Hepatic stellate cell (primary cell): ENCODE measurements around the gene WDR91.
A peak's percentile ranks its signal among the peaks of the same experiment; 100 is the strongest.
"Not testable (repeated sequence)": the region's sequence is repeated elsewhere in the genome, so short reads cannot be mapped to it uniquely, and the experiment has no call there.

ENCODE experiments used
- DNase-seq: peaks from one replicate; pipeline ENCODE4 v3.0.0; 2011; ENCODE audit warnings: low spot score

Gene WDR91

GRCh38 chr7:135179321-135179925 is 31.9 kb downstream of the WDR91 start:
- DNase-seq = no peak

DNA sequence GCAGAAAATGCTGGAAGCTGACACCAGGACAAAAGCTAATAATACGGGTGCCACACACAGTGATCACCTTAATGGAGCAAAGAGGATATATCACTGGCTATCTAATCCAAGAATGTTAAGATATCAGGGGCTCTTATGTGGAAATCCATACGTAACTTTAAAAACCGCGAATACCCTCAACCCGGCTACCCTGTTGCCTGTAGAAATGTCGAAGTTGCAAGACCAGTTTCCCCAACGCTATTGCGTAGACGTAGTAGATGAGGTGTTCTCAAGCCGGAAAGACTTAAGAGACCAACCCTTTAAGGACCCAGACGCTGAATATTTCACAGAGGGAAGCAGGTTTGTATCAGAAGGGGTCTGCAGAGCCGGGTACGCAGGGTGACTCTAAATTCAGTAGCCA is 33.0 kb downstream of the WDR91 start:
- DNase-seq = no peak

DNA sequence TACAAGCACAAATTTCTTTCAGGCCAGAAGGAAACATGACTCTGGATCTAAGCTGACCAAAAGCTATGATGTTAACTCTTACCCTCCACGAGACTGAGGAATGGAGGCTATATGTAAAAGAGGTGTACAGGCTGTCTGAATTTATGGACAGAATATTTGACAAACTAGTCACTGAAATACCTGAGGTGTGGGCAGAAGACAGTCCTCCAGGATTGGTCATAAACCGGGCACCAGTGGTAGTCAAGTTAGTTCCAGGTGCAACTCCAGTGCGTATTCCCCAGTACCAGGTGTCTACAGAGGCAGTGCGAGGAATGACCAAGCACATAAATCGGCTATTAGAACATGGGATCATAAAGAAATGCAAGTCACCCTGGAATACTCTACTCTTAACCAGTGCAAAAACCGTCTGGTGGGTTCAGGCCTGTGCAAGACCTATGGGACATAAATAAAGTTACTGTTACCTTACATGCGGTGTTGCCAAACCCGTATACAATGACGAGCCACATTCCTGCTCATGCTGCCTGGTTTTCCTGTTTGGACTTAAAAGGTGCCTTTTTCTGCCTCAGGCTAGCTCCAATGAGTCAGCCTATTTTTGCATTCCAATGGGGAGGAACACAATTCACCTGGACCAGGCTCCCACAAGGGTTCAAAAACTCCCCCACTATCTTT is 34.2 kb downstream of the WDR91 start:
- DNase-seq = no peak

GRCh38 chr7:135175931-135176330 is 35.4 kb downstream of the WDR91 start:
- no peak for DNase-seq

GRCh38 chr7:135174941-135175340 is 36.4 kb downstream of the WDR91 start:
- DNase-seq = no peak

DNA sequence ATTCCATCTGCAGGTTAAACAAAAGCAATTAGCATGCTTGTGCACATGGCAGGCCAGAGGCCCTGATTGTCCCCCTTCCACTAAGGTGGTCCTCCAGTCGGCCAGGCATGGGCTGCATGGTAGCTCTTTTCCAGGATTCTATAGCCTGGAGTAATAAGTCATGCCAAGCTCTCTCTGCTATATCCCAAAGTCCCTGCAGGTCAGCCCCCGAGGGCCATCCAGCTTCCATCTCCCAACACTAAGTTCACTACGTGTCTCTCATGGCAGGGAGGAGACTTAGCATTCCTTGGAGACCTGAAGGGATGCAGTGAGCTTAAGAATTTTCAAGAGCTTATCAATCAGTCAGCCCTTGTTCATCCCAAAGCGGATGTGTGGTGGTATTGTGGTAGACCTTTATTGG is 37.4 kb downstream of the WDR91 start:
- not testable (repeated sequence) for DNase-seq

DNA sequence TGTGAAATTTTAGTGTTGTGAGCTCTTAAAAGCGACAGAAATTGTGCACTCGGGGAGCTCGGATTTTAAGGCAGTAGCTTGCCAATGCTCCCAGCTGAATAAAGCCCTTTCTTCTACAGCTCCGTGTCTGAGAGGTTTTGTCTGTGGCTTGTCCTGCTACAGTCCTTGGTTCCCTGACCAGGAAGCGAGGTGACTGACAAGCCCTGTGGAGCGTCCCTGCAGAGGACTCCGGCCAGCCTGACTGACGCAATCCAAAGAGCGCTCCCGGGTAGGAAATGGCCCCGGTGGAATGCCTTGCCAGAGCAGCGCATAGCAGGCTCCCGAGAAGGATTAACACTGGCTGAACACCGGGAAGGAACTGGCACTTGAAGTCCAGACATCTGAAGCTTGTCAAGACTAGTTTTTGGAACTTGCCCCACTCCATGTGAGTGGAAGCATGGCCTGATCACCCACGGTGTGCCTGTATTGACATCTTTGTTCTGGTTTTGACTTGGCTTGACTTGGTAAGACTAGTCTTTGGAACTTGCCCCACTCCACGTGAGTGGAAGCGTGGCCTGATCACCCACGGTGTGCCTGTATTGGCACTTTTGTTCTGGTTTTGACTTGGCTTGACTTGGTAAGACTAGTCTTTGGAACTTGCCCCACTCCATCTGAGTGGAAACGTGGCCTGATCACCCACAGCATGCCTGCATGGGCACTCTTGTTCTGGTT is 39.6 kb downstream of the WDR91 start:
- not testable (repeated sequence) for DNase-seq

DNA sequence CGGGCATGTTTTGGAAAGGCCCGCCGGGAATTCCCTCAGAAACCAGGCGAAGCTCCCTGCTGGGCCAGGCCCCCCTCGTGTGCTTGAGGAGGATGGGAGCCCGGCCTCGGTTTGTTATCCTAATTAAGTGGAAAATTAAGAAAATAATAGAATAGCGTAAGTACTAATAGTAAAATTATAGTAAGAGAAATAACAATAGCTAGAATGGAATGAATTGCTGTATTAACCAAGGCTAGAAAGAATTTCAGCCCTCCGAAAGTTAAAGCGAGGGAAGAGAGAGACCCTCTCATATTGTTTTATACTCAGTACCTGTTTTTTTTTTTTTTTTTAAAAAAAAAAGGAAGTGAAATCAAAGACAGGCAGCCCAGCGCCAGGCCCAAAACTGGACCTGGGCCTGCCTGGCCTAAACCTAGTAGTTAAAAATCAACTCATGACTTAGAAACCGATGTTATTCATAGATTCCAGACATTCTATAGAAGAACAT is 40.3 kb downstream of the WDR91 start:
- not testable (repeated sequence) for DNase-seq

GRCh38 chr7:135170274-135170997 is 40.9 kb downstream of the WDR91 start, which contains the start of gene CYREN:
Gene CYREN (minus strand): TSS chr7:135170707. CDS start chr7:135168922, 1,785 bp downstream.
- DNase-seq = peak; percentile 97

DNA sequence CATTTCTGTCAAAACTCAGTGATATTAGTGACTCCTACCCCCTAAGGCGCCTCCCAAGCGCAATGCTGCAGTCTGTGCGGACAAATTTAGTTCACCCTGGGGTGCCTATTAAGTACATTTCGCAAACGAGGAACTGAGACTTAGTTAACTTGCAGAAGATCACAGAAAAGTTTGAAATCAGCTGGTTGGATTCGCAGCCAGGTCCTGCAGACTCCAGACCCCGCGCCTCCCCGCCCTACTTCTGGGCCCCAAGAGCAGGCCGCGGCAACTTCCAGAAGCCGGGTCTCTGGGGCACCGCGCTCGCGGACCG is 41.4 kb downstream of the WDR91 start:
- no peak for DNase-seq

DNA sequence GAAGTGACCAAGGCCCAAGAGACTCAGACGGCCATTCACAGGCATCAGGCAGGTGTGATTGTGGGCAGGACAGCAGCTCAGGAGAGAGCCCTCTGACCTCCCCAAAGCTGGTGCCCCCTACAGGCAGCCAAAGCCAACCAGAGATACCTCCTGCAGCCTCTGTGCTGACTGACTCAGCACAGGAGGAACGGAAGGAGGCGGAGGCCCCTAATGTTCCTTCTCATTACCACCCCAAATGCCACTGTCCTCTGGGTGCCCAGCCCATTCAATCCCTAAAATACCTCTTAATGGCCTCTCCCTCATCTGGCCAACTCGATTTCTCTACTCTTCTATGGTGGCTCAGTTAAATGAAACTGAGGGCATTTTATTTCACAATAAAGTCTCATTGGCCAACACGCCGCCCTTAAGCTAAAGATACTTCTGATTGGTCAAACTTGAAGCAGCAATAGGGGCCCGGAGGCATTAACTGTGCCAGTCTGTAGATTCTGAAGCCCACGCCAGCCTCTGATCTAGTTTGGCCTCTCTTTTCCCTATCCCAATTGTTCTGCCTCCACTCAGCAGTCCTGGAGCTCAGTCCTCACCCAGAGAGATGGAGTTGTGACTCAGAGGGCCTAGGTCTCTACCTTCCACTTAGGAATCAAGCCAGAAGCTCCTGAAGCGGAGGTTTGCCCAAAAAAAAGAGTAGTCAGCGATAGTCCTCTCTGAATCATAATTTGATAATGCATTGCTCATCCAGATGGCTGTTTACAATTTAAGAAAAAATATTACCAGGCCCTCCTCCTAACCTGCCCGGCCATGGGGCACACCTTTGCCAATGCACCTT is 42.0 kb downstream of the WDR91 start:
- peak; percentile 42 for DNase-seq

DNA sequence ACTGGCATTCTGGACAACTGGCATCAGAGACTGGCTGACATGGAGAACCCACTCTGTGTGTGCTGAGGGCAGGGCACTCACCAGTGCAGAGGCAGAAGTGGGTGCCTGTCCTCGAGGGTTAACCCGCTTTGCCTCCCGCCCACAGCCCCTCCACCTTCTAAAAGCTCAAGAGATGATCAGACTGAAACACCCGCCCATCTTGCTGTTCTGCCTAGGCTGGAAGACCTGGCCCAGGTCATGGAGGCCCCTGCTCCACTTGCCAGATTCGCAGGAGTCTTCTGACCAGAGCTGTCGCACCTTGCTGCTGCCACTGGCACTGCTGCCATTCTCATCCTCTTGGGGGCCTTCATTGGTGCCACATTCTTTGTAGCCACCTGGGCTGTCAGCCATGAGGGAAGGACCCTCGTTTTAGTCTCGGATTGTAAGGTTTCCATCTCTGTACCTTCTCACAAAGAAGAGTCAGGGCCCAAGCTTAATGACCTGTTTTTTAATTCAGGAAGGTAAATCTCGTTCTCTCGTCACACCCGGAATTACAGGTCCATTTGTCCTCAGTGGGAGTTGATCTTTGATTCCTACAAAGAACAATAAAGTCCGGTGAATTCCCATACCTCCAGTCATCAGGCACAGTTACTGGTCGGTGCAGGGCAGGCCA is 42.7 kb downstream of the WDR91 start:
- DNase-seq = no peak

DNA sequence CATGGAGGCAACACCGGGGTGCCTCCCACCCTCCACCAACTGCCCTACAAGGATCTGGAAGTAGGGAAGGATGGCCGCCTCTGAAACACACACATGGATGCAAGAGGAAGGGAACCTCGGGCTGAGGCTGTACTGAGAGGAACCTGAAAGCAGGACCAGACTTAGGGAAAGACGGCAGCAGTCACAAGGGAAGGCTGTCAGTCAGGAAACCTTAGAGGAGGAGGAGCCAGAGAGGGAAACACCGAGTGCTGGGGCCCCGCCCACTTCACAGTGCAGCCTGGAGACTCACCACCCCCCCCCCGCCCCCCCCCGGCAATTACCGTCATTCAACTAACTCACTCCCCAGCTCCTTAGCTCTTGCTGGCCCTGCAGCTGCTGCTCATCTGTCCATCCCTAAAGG is 43.3 kb downstream of the WDR91 start:
- no peak for DNase-seq

GRCh38 chr7:135167365-135167917 is 43.9 kb downstream of the WDR91 start:
- DNase-seq = no peak

DNA sequence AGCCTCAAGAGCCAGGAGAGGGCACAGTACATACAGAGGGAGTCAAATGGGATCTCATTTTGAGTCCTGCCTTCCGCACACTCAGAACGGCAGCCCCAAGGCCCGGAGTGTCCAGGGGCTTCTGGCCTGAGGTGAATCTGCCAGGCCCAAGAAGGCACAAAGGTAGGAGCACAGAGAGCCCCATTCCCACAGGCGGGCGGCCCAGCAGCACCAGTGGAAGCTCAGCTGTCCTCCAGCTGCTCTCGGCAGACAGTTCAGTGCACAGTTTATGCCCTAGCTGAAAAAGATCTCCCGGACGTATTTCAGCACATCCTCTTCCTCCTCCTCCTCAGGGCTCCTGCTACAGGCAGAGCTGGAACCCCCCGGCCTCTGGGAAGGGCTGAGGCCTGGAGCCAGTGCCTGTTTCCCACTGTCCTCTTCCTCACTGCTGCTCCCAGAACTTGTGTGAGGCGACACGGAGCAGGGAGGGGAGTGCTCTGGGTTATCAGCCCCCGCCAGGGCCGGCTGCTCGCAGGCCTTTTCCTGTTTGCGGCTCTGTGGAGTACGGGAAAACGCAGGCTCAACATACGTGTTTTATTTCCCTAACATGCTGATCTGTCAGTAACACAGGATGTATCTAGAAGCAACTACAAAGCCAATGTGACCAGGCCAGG is 44.9 kb downstream of the WDR91 start:
- DNase-seq = no peak

DNA sequence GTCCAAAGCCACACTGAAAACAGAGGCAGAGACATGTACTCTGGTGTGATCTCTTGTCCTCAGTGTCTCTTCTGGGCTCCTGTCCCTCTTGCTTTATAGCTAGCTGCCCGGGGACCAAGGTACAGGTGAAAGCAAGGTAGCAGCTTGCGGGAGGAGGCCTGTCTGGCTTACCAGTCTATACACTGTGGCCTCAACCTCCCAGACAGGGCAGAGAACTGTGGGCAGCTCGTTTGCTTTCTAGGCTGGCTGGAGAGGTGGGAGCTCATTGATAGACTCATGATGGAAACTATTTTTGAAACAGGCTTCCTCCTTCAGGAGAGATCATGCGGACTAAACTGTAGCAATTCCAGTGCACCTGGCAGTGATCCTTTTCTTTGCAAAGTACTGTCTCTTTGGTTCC is 45.5 kb downstream of the WDR91 start:
- no peak for DNase-seq

DNA sequence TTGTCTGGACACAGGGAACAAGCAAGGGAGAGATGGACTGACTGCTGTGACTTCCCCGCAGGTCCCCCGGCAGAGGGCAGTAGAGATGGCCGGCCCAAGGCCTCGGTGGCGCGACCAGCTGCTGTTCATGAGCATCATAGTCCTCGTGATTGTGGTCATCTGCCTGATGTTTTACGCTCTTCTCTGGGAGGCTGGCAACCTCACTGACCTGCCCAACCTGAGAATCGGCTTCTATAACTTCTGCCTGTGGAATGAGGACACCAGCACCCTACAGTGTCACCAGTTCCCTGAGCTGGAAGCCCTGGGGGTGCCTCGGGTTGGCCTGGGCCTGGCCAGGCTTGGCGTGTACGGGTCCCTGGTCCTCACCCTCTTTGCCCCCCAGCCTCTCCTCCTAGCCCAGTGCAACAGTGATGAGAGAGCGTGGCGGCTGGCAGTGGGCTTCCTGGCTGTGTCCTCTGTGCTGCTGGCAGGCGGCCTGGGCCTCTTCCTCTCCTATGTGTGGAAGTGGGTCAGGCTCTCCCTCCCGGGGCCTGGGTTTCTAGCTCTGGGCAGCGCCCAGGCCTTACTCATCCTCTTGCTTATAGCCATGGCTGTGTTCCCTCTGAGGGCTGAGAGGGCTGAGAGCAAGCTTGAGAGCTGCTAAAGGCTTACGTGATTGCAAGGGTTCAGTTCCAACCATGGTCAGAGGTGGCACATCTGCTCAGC is 46.8 kb downstream of the WDR91 start:
- DNase-seq = no peak

- no peak for DNase-seq
Observed at GRCh38 chr7:135162382-135163001, 48.8 kb downstream of the WDR91 start.

- DNase-seq = no peak
Observed at GRCh38 chr7:135161669-135162068, 49.7 kb downstream of the WDR91 start.
